CD14-positive monocyte (primary cell): ENCODE measurements around the gene FARP1. TPM values are rescaled to one million over a fixed set of nuclear protein-coding genes. Genes with fewer than 3 reads are reported as not detected.

Experiments used
- DNase-seq, 3 donors: peaks; one replicate each; pipeline ENCODE4 v3.0.0-alpha.2; 2011 to 2022
- H2AFZ ChIP-seq: 2 replicates; pipeline ENCODE4 v1.6.0; 2012; ENCODE audit warnings: mild to moderate bottlenecking, low read depth, low read length, inconsistent platforms; ENCODE audit not compliant: insufficient read depth, poor library complexity, severe bottlenecking
- H3K27ac ChIP-seq, 2 donors: 1 replicate in 1 of 2; 2 replicates in 1 of 2; pipeline ENCODE4 v1.5.1; 2012 to 2013; ENCODE audit warnings: low read length in 2 of 2, control low read depth in 1 of 2, inconsistent platforms in 1 of 2, low read depth in 1 of 2, mild to moderate bottlenecking in 1 of 2
- H3K27me3 ChIP-seq, 2 donors: one replicate each; pipeline versions ENCODE4 v1.6.0 to v1.6.1; 2011 to 2013; ENCODE audit warnings: low read length in 2 of 2; ENCODE audit not compliant: control insufficient read depth in 2 of 2, insufficient read depth in 2 of 2
- H3K36me3 ChIP-seq, 2 donors: replicated peaks in 1 of 2; 1 replicate in 1 of 2; 2 replicates in 1 of 2; pipeline versions ENCODE4 v1.5.1 to v1.6.1; 2012 to 2013; ENCODE audit warnings: low read length in 2 of 2, control low read depth in 1 of 2, inconsistent platforms in 1 of 2, mild to moderate bottlenecking in 1 of 2; ENCODE audit not compliant: insufficient read depth in 2 of 2, control insufficient read depth in 1 of 2
- H3K4me1 ChIP-seq, 2 donors: 1 replicate in 1 of 2; 2 replicates in 1 of 2; pipeline versions ENCODE4 v1.5.1 to v1.6.1; 2012 to 2013; ENCODE audit warnings: low read length in 2 of 2, control low read depth in 1 of 2, inconsistent platforms in 1 of 2, mild to moderate bottlenecking in 1 of 2, moderate library complexity in 1 of 2; ENCODE audit not compliant: insufficient read depth in 2 of 2, control insufficient read depth in 1 of 2
- H3K4me2 ChIP-seq: replicated peaks from 2 replicates; pipeline ENCODE3; 2012; ENCODE audit warnings: low read length, moderate library complexity, mild to moderate bottlenecking; ENCODE audit not compliant: poor library complexity, severe bottlenecking; ENCODE audit errors: extremely low read depth
- H3K4me3 ChIP-seq, 3 experiments: fragments of 200-600 bp in 1 of 3; sonication (generic) in 1 of 3; replicated peaks in 1 of 3; 1 replicate in 2 of 3; 2 replicates in 1 of 3; pipeline ENCODE4 v1.5.1; 2011 to 2013; ENCODE audit warnings: low read length in 3 of 3, mild to moderate bottlenecking in 3 of 3, control low read depth in 2 of 3, low read depth in 2 of 3, inconsistent platforms in 1 of 3, moderate library complexity in 1 of 3
- H3K79me2 ChIP-seq: 2 replicates; pipeline ENCODE4 v1.6.0; 2012; ENCODE audit warnings: mild to moderate bottlenecking, control low read depth, inconsistent platforms, low read length, moderate library complexity; ENCODE audit not compliant: insufficient read depth
- H3K9ac ChIP-seq: 2 replicates; pipeline ENCODE4 v1.6.0; 2017; ENCODE audit warnings: low read length, mild to moderate bottlenecking; ENCODE audit not compliant: insufficient read depth, poor library complexity, severe bottlenecking
- H3K9me3 ChIP-seq, 2 donors: replicated peaks in 1 of 2; 1 replicate in 1 of 2; 2 replicates in 1 of 2; pipeline versions ENCODE4 v1.5.1 to v1.6.1; 2012 to 2013; ENCODE audit warnings: low read length in 2 of 2, control low read depth in 1 of 2; ENCODE audit not compliant: control insufficient read depth in 1 of 2, insufficient read depth in 1 of 2
- H4K20me1 ChIP-seq: 2 replicates; pipeline ENCODE4 v1.6.0; 2012; ENCODE audit warnings: mild to moderate bottlenecking, low read length, control low read depth, moderate library complexity; ENCODE audit not compliant: insufficient read depth
- H3K27ac Mint-ChIP-seq, 7 donors: one replicate each; pipeline ENCODE4 v1.8.0; 2020; ENCODE audit warnings: mild to moderate bottlenecking in 7 of 7, mixed read lengths in 7 of 7, moderate library complexity in 6 of 7, inconsistent platforms in 2 of 7
- H3K27me3 Mint-ChIP-seq, 3 donors: one replicate each; pipeline ENCODE4 v1.8.0; 2021 to 2022; ENCODE audit warnings: low read depth in 3 of 3, mild to moderate bottlenecking in 3 of 3, mixed read lengths in 3 of 3, moderate library complexity in 3 of 3, inconsistent platforms in 1 of 3
- H3K36me3 Mint-ChIP-seq, 2 donors: one replicate each; pipeline ENCODE4 v1.8.0; 2020; ENCODE audit warnings: mixed read lengths in 2 of 2, inconsistent platforms in 1 of 2, mild to moderate bottlenecking in 1 of 2
- H3K4me1 Mint-ChIP-seq: one replicate; pipeline ENCODE4 v1.8.0; 2020; ENCODE audit warnings: mild to moderate bottlenecking, mixed read lengths
- H3K4me3 Mint-ChIP-seq, 2 donors: one replicate each; pipeline ENCODE4 v1.8.0; 2020; ENCODE audit warnings: mild to moderate bottlenecking in 2 of 2, mixed read lengths in 2 of 2, moderate library complexity in 1 of 2
- H3K9me3 Mint-ChIP-seq, 7 donors: one replicate each; pipeline ENCODE4 v1.8.0; 2020 to 2022; ENCODE audit warnings: mixed read lengths in 7 of 7, mild to moderate bottlenecking in 6 of 7, moderate library complexity in 6 of 7, inconsistent platforms in 2 of 7
- WGBS: methylation state at CpG from one replicate; pipeline ENCODE4 v1.1.5; 2013; ENCODE audit warnings: missing lambda C conversion rate; ENCODE audit not compliant: insufficient coverage; 5-methylcytosine and 5-hydroxymethylcytosine counted together
- intact Hi-C, 2 donors: fragments of 100-400 bp; cut with micrococcal nuclease; formaldehyde crosslinking; loops; one replicate each; pipeline versions ENCODE4 v1.15.0 to v1.15.1; 2023
- polyA plus RNA-seq, 3 donors: library from polyadenylated mRNA; depleted of rRNA in 1 of 3; unstranded in 2 of 3; stranded (reverse) in 1 of 3; fragments of 300-500 nt in 2 of 3; fragments of >200 nt in 1 of 3; fragmentation: Illumina TruSeq in 2 of 3; gene quantifications; 1 replicate in 2 of 3; 2 replicates in 1 of 3; pipeline ENCODE4 v1.2.3, GENCODE V29; 2012 to 2021
- TF ChIP-seq, protein P1 (sequence below): fragments of 200-600 bp; IDR thresholded peaks from one replicate; pipeline ENCODE4 v1.8.0; 2022; ENCODE audit warnings: antibody characterized with exemption, mild to moderate bottlenecking

FARP1 gene
- polyA plus RNA-seq, 3 donors, result 0.01 to 0.16 (median 0.12) TPM

DNA sequence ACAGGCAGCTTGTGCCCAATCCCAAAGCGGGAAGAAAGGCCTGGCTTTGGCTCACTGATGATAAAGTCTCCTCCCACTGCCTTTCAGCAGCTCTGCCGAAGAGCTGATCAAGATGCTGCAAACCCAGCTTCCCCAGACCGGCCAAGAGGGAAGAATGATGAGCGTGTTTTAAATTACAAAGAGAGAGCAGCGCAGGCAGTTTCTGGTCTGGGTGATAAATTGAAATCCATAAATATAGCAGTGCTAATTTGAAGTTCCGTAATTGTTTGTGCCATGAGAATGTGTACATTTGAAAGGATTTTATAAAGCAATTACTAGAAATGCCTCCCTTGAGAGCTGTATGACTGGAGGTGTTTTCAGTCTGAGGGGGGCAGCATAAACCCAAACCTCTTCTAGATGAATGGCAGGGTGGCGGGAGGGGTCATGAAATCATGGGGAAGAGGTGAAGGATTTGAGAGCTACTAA is 262.2 kb downstream of the FARP1 start:
- H3K27ac Mint-ChIP-seq, result no peak overlapping the region
- intact Hi-C loops, result no loop called here
- H3K4me2 ChIP-seq, result no peak overlapping the region

DNA sequence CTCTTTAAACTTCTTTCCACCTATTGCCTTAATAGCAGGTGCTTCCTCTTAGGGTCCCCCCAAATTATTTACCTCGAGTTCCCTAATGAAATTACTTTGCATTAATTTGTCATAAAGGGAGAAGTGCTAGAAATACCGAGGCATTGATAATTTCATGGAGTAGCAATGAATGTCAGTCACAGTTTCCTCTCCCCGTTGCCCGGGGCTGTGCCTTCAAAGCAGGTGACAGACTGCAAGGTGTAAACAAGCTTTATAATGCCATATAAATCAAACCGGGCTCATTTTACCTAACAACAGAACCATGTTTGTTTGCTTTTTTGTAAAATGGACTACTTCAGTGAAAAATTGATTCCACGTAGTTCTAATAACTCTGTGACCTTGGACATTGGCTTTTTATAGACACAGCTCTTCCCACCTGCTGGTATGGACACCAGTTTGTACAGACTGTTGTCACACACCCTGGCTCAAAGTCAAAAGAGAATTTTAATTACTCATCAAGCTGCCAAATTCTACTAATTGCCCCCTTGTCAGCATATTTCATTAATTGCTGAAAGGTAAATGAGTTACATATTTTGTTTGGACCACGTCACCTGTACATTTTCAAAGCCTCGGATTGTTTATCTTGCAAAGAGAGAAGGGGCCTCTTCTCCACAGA is 262.9 kb downstream of the FARP1 start:
- Mint-ChIP-seq H3K27me3 (peaks cover 2 to 7% (median 5%) of the 10 kb centered on the region in 3 donors), H3K4me1 (no peaks in the 10 kb centered on the region), H3K9me3 (no peaks in the 10 kb centered on the region), H3K4me3 (no peak overlapping the region), H3K27ac (no peak overlapping the region), H3K36me3 (no peaks in the 10 kb centered on the region)
- no peaks in the 10 kb centered on the region for H4K20me1 ChIP-seq
- 47% methylated on average over 3 of the region's 8 CpGs for WGBS
- no peaks in the 10 kb centered on the region for H3K27me3 ChIP-seq
- no peaks in the 10 kb centered on the region for H3K4me1 ChIP-seq
- TF ChIP-seq, protein P1, sequence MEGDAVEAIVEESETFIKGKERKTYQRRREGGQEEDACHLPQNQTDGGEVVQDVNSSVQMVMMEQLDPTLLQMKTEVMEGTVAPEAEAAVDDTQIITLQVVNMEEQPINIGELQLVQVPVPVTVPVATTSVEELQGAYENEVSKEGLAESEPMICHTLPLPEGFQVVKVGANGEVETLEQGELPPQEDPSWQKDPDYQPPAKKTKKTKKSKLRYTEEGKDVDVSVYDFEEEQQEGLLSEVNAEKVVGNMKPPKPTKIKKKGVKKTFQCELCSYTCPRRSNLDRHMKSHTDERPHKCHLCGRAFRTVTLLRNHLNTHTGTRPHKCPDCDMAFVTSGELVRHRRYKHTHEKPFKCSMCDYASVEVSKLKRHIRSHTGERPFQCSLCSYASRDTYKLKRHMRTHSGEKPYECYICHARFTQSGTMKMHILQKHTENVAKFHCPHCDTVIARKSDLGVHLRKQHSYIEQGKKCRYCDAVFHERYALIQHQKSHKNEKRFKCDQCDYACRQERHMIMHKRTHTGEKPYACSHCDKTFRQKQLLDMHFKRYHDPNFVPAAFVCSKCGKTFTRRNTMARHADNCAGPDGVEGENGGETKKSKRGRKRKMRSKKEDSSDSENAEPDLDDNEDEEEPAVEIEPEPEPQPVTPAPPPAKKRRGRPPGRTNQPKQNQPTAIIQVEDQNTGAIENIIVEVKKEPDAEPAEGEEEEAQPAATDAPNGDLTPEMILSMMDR, result no peak
- H3K9me3 ChIP-seq, result no peaks in the 10 kb centered on the region
- H3K79me2 ChIP-seq, result no peaks in the 10 kb centered on the region
- no peak overlapping the region for H3K27ac ChIP-seq
- H3K4me3 ChIP-seq, result no peak overlapping the region
- intact Hi-C loops, result no loop called here
- H2AFZ ChIP-seq, result no peak overlapping the region
- DNase-seq, result no peak
- H3K36me3 ChIP-seq, result no peaks in the 10 kb centered on the region
- H3K9ac ChIP-seq, result no peak overlapping the region
- H3K4me2 ChIP-seq, result no peak overlapping the region

More for the DNA sequence above, 262.2 kb downstream of the FARP1 start:
- Mint-ChIP-seq H3K4me1 (no peaks in the 10 kb centered on the region), H3K36me3 (no peaks in the 10 kb centered on the region), H3K9me3 (no peaks in the 10 kb centered on the region), H3K4me3 (no peak overlapping the region), H3K27me3 (peaks cover 2 to 7% (median 5%) of the 10 kb centered on the region in 3 donors)
- DNase-seq, result no peak
- WGBS, result 67% methylated on average over 5 of the region's 7 CpGs
- Histone ChIP-seq H3K4me1 (no peaks in the 10 kb centered on the region), H3K9ac (no peak overlapping the region), H3K4me3 (no peak overlapping the region), H3K36me3 (no peaks in the 10 kb centered on the region), H3K79me2 (no peaks in the 10 kb centered on the region), H2AFZ (no peak overlapping the region), H4K20me1 (no peaks in the 10 kb centered on the region), H3K27me3 (no peaks in the 10 kb centered on the region), H3K9me3 (no peaks in the 10 kb centered on the region), H3K27ac (no peak overlapping the region)
- TF ChIP-seq, protein P1, result no peak
